Activated CD4-positive, CD25-positive, alpha-beta regulatory T cell treated with anti-CD3 and anti-CD28 coated beads, Interleukin-2, amount 50 U/mL, for 24 hours (primary cell): ENCODE data around the gene CARD19.

Experiments
- ATAC-seq, 2 donors: fragments of 150-1000 bp; cut with Tn5 transposase; one replicate each; pipeline ENCODE4 v1.10.0; 2021; ENCODE audit warnings: mild to moderate bottlenecking in 1 of 2, moderate library complexity in 1 of 2

CARD19 gene

GRCh38 chr9:93134740-93135444 lies 38.9 kb downstream of the CARD19 start:
- ATAC-seq: no peak

GRCh38 chr9:93136011-93136440 lies 40.0 kb downstream of the CARD19 start:
- no peak for ATAC-seq

DNA sequence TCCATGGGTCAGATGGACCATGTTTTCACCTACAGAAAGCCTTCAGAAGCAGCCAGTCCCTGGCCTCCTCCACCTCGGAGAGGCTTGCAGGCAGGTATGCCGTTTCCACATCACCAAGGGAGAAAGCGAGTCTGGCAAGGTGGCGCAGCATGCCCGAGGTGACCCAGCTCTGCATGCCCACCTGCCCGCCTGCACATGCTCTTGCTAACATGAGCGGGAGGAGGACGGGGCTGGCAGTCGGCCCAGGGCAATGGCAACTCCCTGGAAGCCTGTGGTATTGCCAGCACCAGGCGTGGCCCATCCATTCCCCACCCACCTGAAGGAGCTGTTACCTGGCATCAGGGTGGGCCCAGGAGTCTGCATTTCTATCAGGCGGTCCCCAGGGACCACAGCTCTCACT lies 41.3 kb downstream of the CARD19 start:
- no peak for ATAC-seq

DNA sequence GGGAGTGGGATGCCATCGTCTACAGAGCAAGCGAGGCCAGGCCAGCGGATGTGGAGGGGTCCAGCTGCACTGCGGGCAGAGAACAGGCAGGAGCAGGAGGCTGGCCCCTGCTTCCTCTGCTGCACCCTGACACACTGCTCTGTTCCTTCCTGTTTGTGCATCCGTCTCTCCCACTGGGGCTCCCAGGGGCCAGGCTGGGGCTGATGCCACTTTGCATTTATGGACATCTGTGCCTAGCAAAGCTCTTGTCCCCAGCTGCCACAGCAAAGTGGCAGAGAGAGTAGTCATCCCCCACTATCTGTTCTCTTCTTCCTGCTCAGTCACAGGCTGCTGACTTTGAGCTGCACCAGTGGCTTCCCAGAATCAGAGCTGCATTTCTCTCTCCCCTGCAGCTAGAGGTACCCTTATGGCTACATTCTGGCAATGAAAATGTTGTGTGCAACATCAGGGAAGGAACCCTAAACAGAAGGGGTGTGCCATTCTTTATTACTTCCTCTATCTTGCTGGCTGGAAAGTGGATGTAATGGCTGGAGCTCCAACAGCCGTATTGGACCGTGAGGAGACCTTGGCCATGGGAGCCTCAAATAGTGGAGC lies 42.3 kb downstream of the CARD19 start:
- no peak for ATAC-seq

DNA sequence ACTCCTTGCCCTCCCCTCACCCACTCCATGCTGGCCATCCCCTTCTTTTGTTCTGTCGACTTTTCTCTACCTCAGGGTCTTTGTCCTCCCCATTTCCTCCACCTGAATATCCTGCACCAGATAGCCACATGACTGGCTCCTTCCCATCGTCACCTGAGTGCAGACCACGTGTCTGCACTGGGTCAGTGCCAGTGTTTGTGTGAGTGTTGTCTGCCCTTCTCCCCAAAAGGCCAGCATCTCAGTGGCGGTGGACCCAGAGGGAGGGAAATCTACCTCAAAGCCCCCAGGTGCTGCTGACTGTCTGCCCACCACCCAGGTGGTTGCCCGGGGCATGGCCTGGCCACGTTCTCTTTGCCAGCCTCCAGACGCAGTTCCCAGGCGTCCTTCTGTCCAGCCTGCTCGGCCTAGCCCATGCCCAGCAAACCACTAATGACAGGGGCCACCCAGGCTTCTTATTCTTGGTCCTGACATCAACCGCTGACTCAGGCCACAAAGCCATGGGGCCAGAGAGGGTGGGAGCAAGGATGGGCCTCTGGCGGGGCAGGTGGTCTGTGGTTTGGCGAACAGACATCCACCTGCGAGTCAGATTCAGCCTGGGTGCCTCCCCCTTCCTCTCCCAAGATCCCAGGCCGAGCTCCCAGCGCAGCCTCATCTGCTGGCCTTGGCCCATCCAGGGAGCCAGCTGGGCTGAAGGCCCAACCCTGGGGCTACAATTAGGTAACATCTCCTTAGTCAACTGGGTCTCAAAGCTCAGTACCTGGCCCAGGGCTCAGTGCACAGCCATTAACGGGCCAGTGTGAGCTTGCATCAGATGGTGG lies 43.6 kb downstream of the CARD19 start:
- ATAC-seq: no peak

- no peak for ATAC-seq
Observed at GRCh38 chr9:93141771-93142483, 45.9 kb downstream of the CARD19 start.

DNA sequence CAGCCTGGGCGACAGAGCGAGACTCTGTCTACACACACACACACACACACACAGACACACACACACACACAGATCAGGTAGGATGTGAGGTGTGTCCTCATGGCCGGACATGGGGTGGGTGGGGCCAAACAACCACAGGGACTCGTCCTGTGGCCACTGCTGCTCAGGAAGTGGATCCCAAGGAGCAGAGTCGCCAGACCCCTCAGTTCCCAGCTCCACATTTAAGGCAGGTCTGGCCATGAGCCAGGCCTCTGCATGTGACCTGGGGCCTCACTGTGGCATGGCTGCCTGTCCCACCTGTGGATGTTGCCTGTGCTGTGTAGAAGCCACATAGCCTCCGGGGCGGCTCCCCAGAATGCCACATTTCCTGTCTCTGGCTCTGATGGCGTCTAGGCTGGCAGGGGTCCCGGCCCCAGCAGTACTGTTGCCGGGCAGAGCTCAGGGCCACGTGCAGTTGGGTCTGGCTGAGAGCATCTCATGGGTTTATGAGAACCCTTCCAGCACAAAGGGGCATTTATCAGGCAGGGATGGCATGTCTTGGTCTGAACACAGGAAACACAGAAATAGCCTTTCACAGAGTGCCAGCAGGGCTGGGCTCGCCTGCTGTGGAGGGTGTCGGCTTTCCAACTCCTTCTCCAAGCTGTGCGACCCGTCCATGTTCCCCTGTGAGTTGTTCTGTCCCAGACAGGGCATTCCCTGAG lies 48.0 kb downstream of the CARD19 start:
- peak in 1 of 2 donors; percentile 44 for ATAC-seq

DNA sequence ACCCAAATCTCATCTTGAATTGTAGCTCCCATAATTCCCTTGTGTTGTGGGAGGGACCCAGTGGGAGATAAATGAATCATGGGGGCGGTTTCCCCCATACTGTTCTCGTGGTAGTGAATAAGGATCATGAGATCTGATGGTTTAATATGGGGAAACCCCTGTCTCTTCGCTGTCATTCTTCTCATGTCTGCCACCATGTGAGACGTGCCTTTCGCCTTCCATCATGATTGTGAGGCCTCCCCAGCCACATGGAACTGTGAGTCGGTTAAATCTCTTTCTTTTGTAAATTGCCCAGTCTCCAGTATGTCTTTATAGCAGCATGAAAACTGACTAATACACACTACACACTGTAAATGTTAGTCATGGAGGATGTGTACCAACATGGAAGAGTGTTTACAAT lies 50.7 kb downstream of the CARD19 start:
- peak; percentile 67 to 77 for ATAC-seq

DNA sequence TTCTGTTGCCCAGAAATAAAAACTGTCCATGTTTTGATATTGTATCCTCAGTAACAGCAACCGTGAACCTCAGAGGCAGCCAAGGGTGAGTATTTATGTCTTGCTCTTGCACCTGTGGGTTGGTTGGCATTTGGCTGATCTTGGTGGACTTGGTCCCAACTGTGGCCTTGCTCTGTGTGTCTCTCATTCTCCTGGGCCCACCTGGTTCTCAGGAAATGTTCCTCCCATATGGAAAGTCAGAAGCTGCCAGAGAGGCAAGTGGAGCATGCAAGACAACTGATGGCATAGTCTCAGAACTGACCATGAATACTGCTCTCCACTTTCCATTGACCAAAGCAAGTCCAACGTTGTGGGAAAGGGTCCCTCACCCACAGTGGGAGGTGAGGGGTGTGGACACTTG lies 51.6 kb downstream of the CARD19 start:
- no peak for ATAC-seq

GRCh38 chr9:93148721-93149120 lies 52.7 kb downstream of the CARD19 start:
- peak in 1 of 2 donors; percentile 2 for ATAC-seq

GRCh38 chr9:93149361-93149760 lies 53.3 kb downstream of the CARD19 start:
- peak in 1 of 2 donors; percentile 56 for ATAC-seq

GRCh38 chr9:93151097-93151784 lies 55.2 kb downstream of the CARD19 start:
- ATAC-seq: no peak

GRCh38 chr9:93154293-93154903 lies 58.4 kb downstream of the CARD19 start:
- no peak for ATAC-seq

- no peak for ATAC-seq
Observed at GRCh38 chr9:93155716-93156474, 59.9 kb downstream of the CARD19 start.

- peak; percentile 88 to 90 for ATAC-seq
Observed at GRCh38 chr9:93156475-93157008, 60.5 kb downstream of the CARD19 start.

DNA sequence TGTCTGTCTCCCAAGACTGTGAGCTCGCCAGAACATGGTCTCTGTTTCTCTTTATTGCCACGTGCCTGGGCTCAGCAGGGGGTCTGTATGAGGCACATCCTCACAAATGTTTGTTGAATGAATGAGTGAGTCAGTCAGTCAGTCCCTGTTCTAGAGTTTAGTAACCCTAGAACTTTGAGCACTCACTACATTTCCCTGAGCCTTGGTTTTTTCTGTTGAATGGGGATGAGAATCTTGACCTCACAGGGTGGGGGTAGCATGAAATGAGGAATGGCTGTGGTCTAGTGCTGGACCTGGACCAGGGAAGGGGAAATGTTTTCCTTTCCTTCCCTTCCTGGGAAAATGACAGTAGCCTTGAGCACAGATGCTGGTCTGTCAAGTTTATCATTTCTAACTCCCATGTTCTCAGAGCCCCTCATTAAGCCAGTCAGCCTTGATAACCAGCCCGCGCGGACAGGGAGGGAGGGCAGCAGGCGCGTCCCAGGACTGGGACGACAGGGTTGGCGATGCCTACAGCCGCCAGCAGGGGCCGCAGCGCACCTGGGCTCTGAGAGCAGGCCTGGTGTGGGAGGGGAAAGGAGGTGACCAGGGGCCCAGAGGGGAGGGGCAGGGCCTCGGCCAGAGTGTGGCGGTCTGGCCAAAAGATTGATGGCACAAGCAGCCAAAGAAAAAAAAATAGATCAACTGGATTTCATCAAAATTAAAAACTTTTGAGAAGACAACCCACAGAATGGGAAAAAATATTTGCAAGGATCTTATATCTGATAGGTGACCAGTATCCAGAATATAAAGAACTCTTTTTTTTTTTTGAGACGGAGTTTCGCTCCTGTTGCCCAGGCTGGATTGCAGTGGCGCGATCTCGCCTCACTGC lies 63.8 kb downstream of the CARD19 start:
- peak; percentile 66 to 68 for ATAC-seq

DNA sequence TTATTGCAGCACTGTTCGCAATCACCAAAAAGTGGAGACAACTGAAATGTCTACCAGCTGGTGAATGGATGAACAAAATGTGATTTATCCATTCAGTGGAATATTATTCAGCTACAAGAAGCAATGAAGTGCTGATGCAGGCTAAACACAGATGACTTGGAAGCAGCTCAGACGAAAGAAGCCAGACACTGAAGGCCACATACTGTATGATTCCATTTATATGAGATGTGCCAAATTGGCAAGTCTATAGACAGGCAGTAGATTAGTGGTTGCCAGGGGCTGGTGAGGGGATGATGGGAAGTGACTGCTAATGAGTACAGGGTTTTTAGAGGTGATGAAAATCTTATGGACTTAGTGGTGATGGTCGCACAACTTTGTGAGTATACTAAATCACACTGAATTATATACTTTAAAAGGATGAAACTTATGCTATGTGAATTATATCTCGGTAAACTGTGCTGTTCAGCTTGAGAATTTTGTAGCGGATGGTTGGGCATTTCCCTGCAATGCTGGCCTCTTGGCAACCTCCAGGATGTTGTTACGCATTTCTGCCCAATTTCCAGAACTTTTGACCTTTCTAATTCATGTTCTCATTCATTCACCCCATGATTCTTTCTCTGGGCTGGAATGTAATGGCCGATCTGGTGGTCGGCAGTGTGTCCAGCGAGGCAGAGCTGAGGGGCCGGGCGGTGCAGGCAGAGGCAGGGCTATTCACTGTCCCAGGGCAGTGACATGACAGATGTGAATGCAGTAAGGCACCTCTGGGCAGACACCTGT lies 66.0 kb downstream of the CARD19 start:
- no peak for ATAC-seq
